K562 (cell line): ENCODE measurements around the gene SMARCD2. TPM values are rescaled to one million over a fixed set of nuclear protein-coding genes. Genes with fewer than 3 reads are reported as not detected.
"Not testable (repeated sequence)": the region's sequence is repeated elsewhere in the genome, so short reads cannot be mapped to it uniquely, and the experiment has no call there.

Experiments used
- ATAC-seq: fragments of 200-7000 bp; cut with Tn5 transposase; 3 replicates; pipeline ENCODE4 v1.9.1; 2020; ENCODE audit warnings: moderate library complexity
- BruUV-seq: library from RNA; stranded (reverse); fragments of 400-500 nt; replicated peaks from 2 replicates; lab custom pipeline; 2021; lab: Mats Ljungman, UMichigan
- CTCF ChIA-PET: fragments of 300-600 bp; formaldehyde crosslinking; extraction: SDS; loops from one replicate; lab custom pipeline; 2021; ENCODE audit warnings: low intra/inter-chr PET ratio; lab: Yijun Ruan, JAX
- POLR2A ChIA-PET: fragments of 300-600, 350-650 bp; sonication (Branson Sonifier 250); formaldehyde crosslinking; extraction: SDS; loops from one replicate; lab custom pipeline; 2021; ENCODE audit warnings: antibody characterized with exemption, inconsistent platforms; lab: Yijun Ruan, JAX
- DNase-seq, 4 experiments: peaks; one replicate each; pipeline versions ENCODE4 v3.0.0 to v3.0.0-alpha.2; 2011 to 2018; ENCODE audit warnings: low spot score in 3 of 4, mixed read lengths in 3 of 4; ENCODE audit errors: extremely low read depth in 1 of 4
- FAIRE-seq: peaks from 2 replicates; lab custom pipeline; 2011; peaks lifted over from hg19 to GRCh38; lab: Jason Lieb, UNC
- H2AFZ ChIP-seq: 2 replicates; pipeline ENCODE4 v1.6.0; 2011; ENCODE audit warnings: low read depth, low read length, control low read depth, inconsistent platforms
- H3K27ac ChIP-seq: fragments of 200-600 bp; 3 replicates; pipeline ENCODE4 v1.8.0; 2011; ENCODE audit warnings: low read depth, mild to moderate bottlenecking, control low read depth, inconsistent platforms, low read length, moderate library complexity, mixed read lengths; ENCODE audit errors: extremely low read depth
- H3K27me3 ChIP-seq, 2 experiments: fragments of 300-600 bp in 1 of 2; 2 replicates in 1 of 2; 3 replicates in 1 of 2; pipeline versions ENCODE4 v1.6.0 to v1.8.0; 2011; ENCODE audit warnings: inconsistent platforms in 2 of 2, low read length in 2 of 2, mild to moderate bottlenecking in 1 of 2, mixed read lengths in 1 of 2, moderate library complexity in 1 of 2; ENCODE audit not compliant: control insufficient read depth in 2 of 2, insufficient read depth in 2 of 2
- H3K36me3 ChIP-seq: fragments of 300-600 bp; 3 replicates; pipeline ENCODE4 v1.8.0; 2011; ENCODE audit warnings: mild to moderate bottlenecking, low read length, inconsistent platforms; ENCODE audit not compliant: control insufficient read depth, insufficient read depth
- H3K4me1 ChIP-seq, 2 experiments: fragments of 200-600 bp in 1 of 2; replicated peaks in 1 of 2; 2 replicates in 1 of 2; 3 replicates in 1 of 2; pipeline versions ENCODE4 v1.5.1 to v1.8.0; 2011; ENCODE audit warnings: inconsistent platforms in 2 of 2, low read length in 2 of 2, mild to moderate bottlenecking in 1 of 2, mixed read lengths in 1 of 2, moderate library complexity in 1 of 2; ENCODE audit not compliant: control insufficient read depth in 2 of 2, insufficient read depth in 2 of 2
- H3K4me2 ChIP-seq: 2 replicates; pipeline ENCODE4 v1.6.1; 2011; ENCODE audit warnings: low read length, control low read depth, inconsistent platforms, mixed read lengths; ENCODE audit not compliant: insufficient read depth
- H3K4me3 ChIP-seq: fragments of 200-600 bp; sonication (generic), shearing (Covaris generic); 2 replicates; pipeline ENCODE4 v1.5.1; 2016; ENCODE audit warnings: control low read depth, inconsistent platforms
- H3K79me2 ChIP-seq: fragments of 200-600 bp; 3 replicates; pipeline ENCODE4 v1.8.0; 2011; ENCODE audit warnings: low read length, inconsistent platforms; ENCODE audit not compliant: control insufficient read depth, insufficient read depth
- H3K9ac ChIP-seq, 2 experiments: 2 replicates each; pipeline versions ENCODE4 v1.6.0 to v1.6.1; 2011; ENCODE audit warnings: low read depth in 2 of 2, low read length in 2 of 2, control low read depth in 1 of 2, inconsistent platforms in 1 of 2, mild to moderate bottlenecking in 1 of 2, mixed read lengths in 1 of 2; ENCODE audit not compliant: insufficient read depth in 1 of 2
- H3K9me1 ChIP-seq: one replicate; pipeline ENCODE4 v1.6.0; 2011; ENCODE audit warnings: inconsistent platforms, mild to moderate bottlenecking, low read length, moderate library complexity; ENCODE audit not compliant: control insufficient read depth, insufficient read depth
- H3K9me3 ChIP-seq: replicated peaks from 2 replicates; pipeline ENCODE4 v1.5.1; 2011; ENCODE audit warnings: low read depth, low read length, inconsistent platforms; ENCODE audit not compliant: control insufficient read depth, insufficient read depth
- H4K20me1 ChIP-seq: replicated peaks from 2 replicates; pipeline ENCODE4 v1.6.1; 2011; ENCODE audit warnings: low read length, inconsistent platforms, mixed read lengths; ENCODE audit not compliant: control insufficient read depth, insufficient read depth
- ARID1B ChIP-seq: fragments of 450-650 bp; IDR thresholded peaks from 2 replicates; pipeline ENCODE4 v1.6.1; 2016; ENCODE audit warnings: antibody characterized with exemption, mild to moderate bottlenecking, inconsistent platforms
- HDAC8 ChIP-seq: fragments of 450-650 bp; IDR thresholded peaks from 2 replicates; pipeline ENCODE4 v1.6.1; 2016; ENCODE audit warnings: mild to moderate bottlenecking, missing genetic modification characterization, moderate library complexity, missing compliant biosample characterization
- PHB ChIP-seq: fragments of 250-450 bp; sonication (Bioruptor Pico); IDR thresholded peaks from 2 replicates; pipeline ENCODE4 v1.5.0; 2021
- TAF9B ChIP-seq: fragments of 450-650 bp; IDR thresholded peaks from 2 replicates; pipeline ENCODE4 v1.6.1; 2018; ENCODE audit warnings: mild to moderate bottlenecking; ENCODE audit not compliant: partially characterized antibody
- TAL1 ChIP-seq: fragments of 450-650 bp; IDR thresholded peaks from 2 replicates; pipeline ENCODE4 v1.6.1; 2016; ENCODE audit warnings: mild to moderate bottlenecking
- TBL1XR1 ChIP-seq, 2 experiments: IDR thresholded peaks; 2 replicates each; pipeline ENCODE4 v1.6.1; 2012; ENCODE audit warnings: improper control_type of control experiment in 2 of 2, low read length in 2 of 2, mild to moderate bottlenecking in 1 of 2
- WHSC1 ChIP-seq: IDR thresholded peaks from one replicate; pipeline ENCODE4 v1.6.1; 2012; ENCODE audit warnings: low read length, control low read depth, inconsistent platforms
- ZNF311 ChIP-seq: fragments of 250-450 bp; sonication (Bioruptor Pico); IDR thresholded peaks from 2 replicates; pipeline ENCODE4 v1.4.0; 2020; ENCODE audit warnings: mild to moderate bottlenecking, moderate library complexity
- ZNF76 ChIP-seq: fragments of 250-450 bp; sonication (Bioruptor Pico); IDR thresholded peaks from 2 replicates; pipeline ENCODE4 v1.4.0; 2020; ENCODE audit warnings: mild to moderate bottlenecking, moderate library complexity, borderline replicate concordance
- WGBS: fragments of 100-300 bp; shearing (Covaris generic); methylation state at CpG from one replicate; pipeline ENCODE4 v1.1.6; 2016; ENCODE audit warnings: low coverage, mixed read lengths; ENCODE audit not compliant: insufficient coverage; ENCODE audit errors: missing lambda C conversion rate; 5-methylcytosine and 5-hydroxymethylcytosine counted together
- in situ Hi-C: fragments of 300-500 bp; cut with MboI; formaldehyde crosslinking; loops from 4 replicates; pipeline ENCODE4 v1.15.0; 2018; ENCODE audit warnings: inconsistent platforms, mixed read lengths
- intact Hi-C: fragments of 100-400 bp; cut with micrococcal nuclease; formaldehyde crosslinking; loops from 2 replicates; pipeline ENCODE4 v1.14.2; 2022
- polyA plus RNA-seq, 8 experiments: library from polyadenylated mRNA; depleted of rRNA in 4 of 8; stranded (reverse) in 5 of 8; unstranded in 3 of 8; fragments of >200 nt; fragmentation: Nextera tagmentation in 2 of 8; fragmentation: Illumina TruSeq in 1 of 8; extraction: Ambion mirVana in 2 of 8; extraction: Trizol in 1 of 8; gene quantifications; 2 replicates each; pipeline versions ENCODE4 v1.2.1 to v1.2.3, GENCODE V29; 2011 to 2014; ENCODE audit warnings: inconsistent platforms in 1 of 8, missing spikeins in 1 of 8
- total RNA-seq, 7 experiments: library from RNA; depleted of rRNA in 6 of 7; stranded (reverse); fragments of >200 nt in 6 of 7; fragmentation: Illumina TruSeq in 2 of 7; extraction: Trizol in 2 of 7; gene quantifications; 2 replicates each; pipeline versions ENCODE4 v1.2.1 to v1.2.3, GENCODE V29; 2011 to 2021; ENCODE audit warnings: low replicate concordance in 1 of 7
- TF ChIP-seq, protein P1 (sequence below): fragments of 450-650 bp; IDR thresholded peaks from 2 replicates; pipeline ENCODE4 v1.6.1; 2016; ENCODE audit warnings: antibody characterized with exemption

SMARCD2 gene
- total and polyA plus RNA-seq, 9 of the 15 experiments (the other 6 are each of a cell fraction or from before 2014, with no cell fraction given): 1.7 to 114 (median 90.3) TPM

DNA sequence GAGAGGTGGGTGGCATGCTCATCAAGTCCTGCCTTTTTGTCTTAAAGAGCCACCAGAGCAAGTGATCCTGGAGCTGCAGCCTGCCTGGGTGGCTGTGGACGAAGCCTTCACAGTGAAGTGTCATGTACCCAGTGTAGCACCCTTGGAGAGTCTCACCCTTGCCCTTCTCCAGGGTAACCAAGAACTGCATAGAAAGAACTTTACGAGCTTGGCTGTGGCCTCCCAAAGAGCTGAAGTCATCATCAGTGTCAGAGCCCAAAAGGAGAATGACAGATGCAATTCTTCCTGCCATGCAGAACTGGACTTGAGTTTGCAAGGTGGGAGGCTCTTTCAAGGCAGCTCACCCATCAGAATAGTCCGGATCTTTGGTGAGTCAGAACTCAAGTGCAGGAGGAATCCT, 16.8 kb upstream of the SMARCD2 start (continued):
- TF ChIP-seq, protein P1, sequence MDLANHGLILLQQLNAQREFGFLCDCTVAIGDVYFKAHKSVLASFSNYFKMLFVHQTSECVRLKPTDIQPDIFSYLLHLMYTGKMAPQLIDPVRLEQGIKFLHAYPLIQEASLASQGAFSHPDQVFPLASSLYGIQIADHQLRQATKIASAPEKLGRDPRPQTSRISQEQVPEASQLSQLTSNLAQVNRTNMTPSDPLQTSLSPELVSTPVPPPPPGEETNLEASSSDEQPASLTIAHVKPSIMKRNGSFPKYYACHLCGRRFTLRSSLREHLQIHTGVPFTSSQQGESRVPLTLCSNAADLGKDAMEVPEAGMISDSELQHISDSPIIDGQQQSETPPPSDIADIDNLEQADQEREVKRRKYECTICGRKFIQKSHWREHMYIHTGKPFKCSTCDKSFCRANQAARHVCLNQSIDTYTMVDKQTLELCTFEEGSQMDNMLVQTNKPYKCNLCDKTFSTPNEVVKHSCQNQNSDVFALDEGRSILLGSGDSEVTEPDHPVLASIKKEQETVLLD: no peak
- TF ChIP-seq TAL1 (no peak), ZNF76 (CRISPR knock-in tag) (no peak), ZNF311 (no peak), ARID1B (no peak), PHB (no peak), HDAC8 (no peak), TAF9B (no peak), WHSC1 (no peak), TBL1XR1 (IDR thresholded peaks at IDR 0.05; ENCODE audit: low read length in 2 of 2) (no peak)

DNA sequence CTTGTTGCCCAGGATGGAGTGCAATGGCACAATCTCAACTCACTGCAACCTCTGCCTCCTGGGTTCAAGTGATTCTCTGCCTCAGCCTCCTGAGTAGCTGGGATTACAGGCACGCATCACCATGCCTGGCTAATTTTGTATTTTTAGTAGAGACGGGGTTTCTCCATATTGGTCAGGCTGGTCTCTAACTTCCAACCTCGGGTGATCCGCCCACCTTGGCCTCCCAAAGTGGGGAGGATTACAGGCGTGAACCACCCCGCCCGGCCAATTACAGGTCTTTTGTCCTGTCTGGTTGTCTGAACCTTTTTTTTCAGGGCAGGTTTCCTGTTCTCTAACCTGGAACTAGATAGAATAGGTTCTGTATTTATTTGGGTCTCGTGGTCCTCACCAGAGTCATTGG, 13.9 kb upstream of the SMARCD2 start:
- POLR2A ChIA-PET: interaction anchor here (1.0 to 1.1 kb wide), 2 partner anchors 8 to 23 kb away, joined by 3 read pairs; no protein-coding TSS in a partner anchor
- H3K79me2 ChIP-seq, in situ Hi-C loops, ATAC-seq, BruUV-seq, H4K20me1 ChIP-seq, intact Hi-C loops, H2AFZ ChIP-seq, H3K9me1 ChIP-seq, H3K27me3 ChIP-seq, H3K27ac ChIP-seq, CTCF ChIA-PET, FAIRE-seq, H3K4me1 ChIP-seq, H3K4me3 ChIP-seq, DNase-seq, H3K9ac ChIP-seq, H3K9me3 ChIP-seq, H3K4me2 ChIP-seq: not testable (repeated sequence)
- WGBS: 88% methylated on average over 8 of the region's 8 CpGs
- peaks cover 47% of the 10 kb centered on the region; the same call in 2 of the 3 replicates for H3K36me3 ChIP-seq
